Measurements from ENCODE around the gene PIP4K2A.

PIP4K2A gene

GRCh38 chr10:22561909-22562308 lies 152.5 kb downstream of the PIP4K2A start:
- ATAC-seq = no peak

GRCh38 chr10:22560913-22561239 lies 153.5 kb downstream of the PIP4K2A start:
- TF ChIP-seq ZNF8 (CRISPR knock-in tag; IDR thresholded peaks at IDR 0.05) = no peak
- TF ChIP-seq BACH2 (CRISPR knock-in tag; IDR thresholded peaks at IDR 0.05; ENCODE audit: borderline replicate concordance) = no peak
- no peak for ATAC-seq

More at GRCh38 chr10:22561909-22562308, 152.5 kb downstream of the PIP4K2A start:
- TF ChIP-seq POU6F1 (CRISPR knock-in tag; IDR thresholded peaks at IDR 0.05; ENCODE audit: borderline replicate concordance, low read depth) = no peak

- ATAC-seq = no peak
- TF ChIP-seq GLIS3 (CRISPR knock-in tag; IDR thresholded peaks at IDR 0.05) = no peak
- no peak for TF ChIP-seq ARNTL (CRISPR knock-in tag; IDR thresholded peaks at IDR 0.05; ENCODE audit: borderline replicate concordance, low read depth)
- TF ChIP-seq TSHZ2 (CRISPR knock-in tag; IDR thresholded peaks at IDR 0.05) = no peak
- TF ChIP-seq TCF4 (CRISPR knock-in tag; IDR thresholded peaks at IDR 0.05; ENCODE audit: borderline replicate concordance) = no peak
- no peak for TF ChIP-seq POU6F1 (CRISPR knock-in tag; IDR thresholded peaks at IDR 0.05; ENCODE audit: borderline replicate concordance, low read depth)
- no peak for TF ChIP-seq PATZ1 (CRISPR knock-in tag; IDR thresholded peaks at IDR 0.05; ENCODE audit: borderline replicate concordance)
- TF ChIP-seq ESRRG (CRISPR knock-in tag; IDR thresholded peaks at IDR 0.05) = no peak
- no peak for TF ChIP-seq CSDC2 (CRISPR knock-in tag; IDR thresholded peaks at IDR 0.05)
- TF ChIP-seq BACH2 (CRISPR knock-in tag; IDR thresholded peaks at IDR 0.05; ENCODE audit: borderline replicate concordance) = no peak
- no peak for TF ChIP-seq ZFP30 (CRISPR knock-in tag; IDR thresholded peaks at IDR 0.05)
- TF ChIP-seq ISL1 (CRISPR knock-in tag; IDR thresholded peaks at IDR 0.05) = no peak
- TF ChIP-seq ZNF70 (CRISPR knock-in tag; IDR thresholded peaks at IDR 0.05) = no peak
- TF ChIP-seq CREB5 (CRISPR knock-in tag; IDR thresholded peaks at IDR 0.05; ENCODE audit: low read depth) = no peak
Observed at GRCh38 chr10:22560096-22560912, 154.1 kb downstream of the PIP4K2A start.

- no peak for ATAC-seq
- no peak for TF ChIP-seq ZNF70 (CRISPR knock-in tag; IDR thresholded peaks at IDR 0.05)
- TF ChIP-seq TCF4 (CRISPR knock-in tag; IDR thresholded peaks at IDR 0.05; ENCODE audit: borderline replicate concordance) = no peak
- no peak for TF ChIP-seq RARB (CRISPR knock-in tag; IDR thresholded peaks at IDR 0.05)
- TF ChIP-seq ZNF8 (CRISPR knock-in tag; IDR thresholded peaks at IDR 0.05) = no peak
- TF ChIP-seq ZNF565 (CRISPR knock-in tag; conservative IDR thresholded peaks at IDR 0.05; ENCODE audit: low read depth) = no peak
- no peak for TF ChIP-seq TOX (CRISPR knock-in tag; IDR thresholded peaks at IDR 0.05; ENCODE audit: borderline replicate concordance)
- no peak for TF ChIP-seq POU6F1 (CRISPR knock-in tag; IDR thresholded peaks at IDR 0.05; ENCODE audit: borderline replicate concordance, low read depth)
- TF ChIP-seq ESRRG (CRISPR knock-in tag; IDR thresholded peaks at IDR 0.05) = no peak
- no peak for TF ChIP-seq ARNTL (CRISPR knock-in tag; IDR thresholded peaks at IDR 0.05; ENCODE audit: borderline replicate concordance, low read depth)
- TF ChIP-seq SNAI2 (CRISPR knock-in tag; IDR thresholded peaks at IDR 0.05) = no peak
Observed at GRCh38 chr10:22557321-22557720, 157.1 kb downstream of the PIP4K2A start.

Data from SK-N-SH treated with all-trans-retinoic acid at 6 μM for 48 hours (cell line).